Stimulated activated CD8-positive, alpha-beta memory T cell treated with anti-CD3 and anti-CD28 coated beads, Interleukin-12 subunit alpha, Interleukin-12 subunit beta, amount 100 ng/mL, for 1 hour (primary cell): ENCODE measurements around the gene ANKRD52.
"Not testable (repeated sequence)": the region's sequence is repeated elsewhere in the genome, so short reads cannot be mapped to it uniquely, and the experiment has no call there.

ENCODE experiments used
- DNase-seq: peaks from one replicate; pipeline ENCODE4 v3.0.0-alpha.2; 2020; ENCODE audit warnings: low read depth

The ANKRD52 gene

DNA sequence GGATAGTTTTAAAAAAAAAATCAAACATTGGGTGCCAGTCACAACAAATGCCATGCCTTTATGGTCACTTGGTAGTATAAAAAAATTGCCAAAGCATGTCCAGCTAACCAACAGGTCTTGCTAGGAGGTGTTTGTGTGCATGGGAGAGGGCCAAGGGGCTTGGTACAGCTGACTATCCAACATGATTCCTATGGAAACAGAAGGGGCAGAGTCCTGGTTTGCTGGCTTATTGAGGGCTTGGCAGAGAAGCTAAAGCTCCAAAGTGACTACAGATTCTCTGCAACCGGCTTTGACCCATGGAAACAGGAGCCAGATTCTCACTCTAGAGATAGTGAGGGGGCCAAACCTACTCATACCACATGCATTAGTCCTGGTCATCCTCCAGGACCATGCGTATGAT lies 14.3 kb upstream of the ANKRD52 start:
- not testable (repeated sequence) for DNase-seq

DNA sequence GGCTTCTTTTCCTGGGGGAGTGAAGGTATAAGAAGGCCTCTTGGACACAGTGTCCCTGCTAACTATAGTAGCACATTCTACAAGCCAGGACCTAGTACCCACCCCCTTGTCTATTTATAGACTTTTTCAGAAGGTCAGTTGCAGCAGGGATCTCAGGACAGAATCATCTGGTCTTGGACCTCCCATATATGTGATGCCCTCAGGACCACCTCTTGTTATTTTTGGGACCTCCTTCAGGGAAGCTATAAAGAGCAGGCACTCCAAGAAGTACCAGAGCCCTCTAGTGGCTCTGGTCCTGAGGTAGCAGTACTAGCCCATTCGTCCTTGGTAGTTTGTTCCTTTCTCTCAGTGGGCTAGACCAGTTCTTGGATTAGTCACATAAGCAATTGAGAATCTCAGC lies 12.8 kb upstream of the ANKRD52 start:
- DNase-seq, result no peak

DNA sequence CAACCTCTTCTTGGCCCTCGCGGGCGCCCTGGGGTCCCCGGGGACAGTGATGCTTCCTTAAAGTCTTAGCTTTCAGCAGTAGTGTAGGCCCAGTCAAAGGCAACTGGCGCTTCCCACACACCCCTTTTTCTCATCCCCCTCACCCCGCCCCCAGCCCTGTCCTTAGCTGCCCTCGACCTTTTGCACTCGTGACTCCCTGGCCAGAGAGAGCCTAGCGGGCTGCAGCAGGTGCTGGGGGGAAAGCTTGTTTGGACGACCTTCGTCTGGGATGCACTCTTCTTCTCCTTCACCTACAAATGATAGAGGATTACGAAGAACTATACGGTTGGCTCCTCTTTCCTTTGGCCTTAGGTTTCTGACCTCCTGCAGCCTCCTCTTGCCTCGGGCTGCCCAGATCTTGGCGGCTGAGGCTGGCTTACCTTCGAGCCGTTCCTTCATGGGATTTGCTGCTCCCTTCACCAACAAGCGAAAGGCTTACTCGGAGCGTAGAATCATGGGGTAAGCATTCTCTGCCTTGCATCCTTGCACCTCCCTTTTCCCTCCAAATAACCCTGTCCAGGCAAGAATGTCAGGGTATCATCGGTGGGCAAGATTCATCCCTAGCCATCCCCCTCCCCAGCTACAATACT lies 9.4 kb upstream of the ANKRD52 start:
- DNase-seq, result no peak

DNA sequence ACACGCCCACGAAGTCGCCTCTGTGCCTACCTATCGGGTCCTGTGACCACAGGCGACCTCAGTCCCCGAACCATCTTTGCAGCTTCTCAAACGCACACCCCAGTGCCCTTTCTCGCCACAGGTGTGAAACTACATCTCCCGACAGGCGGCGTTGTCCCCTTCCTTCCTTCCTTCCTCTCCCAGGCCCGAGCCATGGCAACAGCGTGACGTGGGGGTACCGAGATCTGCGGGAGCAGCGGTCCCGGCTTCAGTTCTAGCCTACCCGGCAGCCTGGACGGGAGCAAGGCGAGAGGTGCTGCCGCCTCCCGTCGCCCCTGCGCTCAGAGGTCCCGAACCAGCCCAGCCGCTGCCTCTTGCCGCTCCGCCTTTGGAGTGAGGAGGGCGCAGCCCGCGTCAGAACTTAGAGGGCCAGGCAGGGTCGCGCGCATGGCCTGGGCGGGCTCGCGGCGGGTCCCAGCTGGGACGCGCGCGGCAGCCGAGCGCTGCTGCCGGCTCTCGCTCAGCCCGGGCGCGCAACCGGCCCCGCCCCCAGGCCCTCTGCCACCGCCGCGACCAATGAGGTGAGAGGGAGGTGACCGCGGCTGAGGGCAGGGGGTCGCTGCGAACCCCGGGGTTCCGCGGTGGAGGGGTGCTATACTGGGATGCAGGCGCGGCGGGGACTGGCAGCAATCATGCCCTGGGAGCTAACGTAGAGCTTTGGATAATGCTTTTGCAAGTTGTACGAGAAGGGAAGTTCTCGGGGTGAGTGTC lies 8.7 kb upstream of the ANKRD52 start, which contains the start of gene COQ10A:
COQ10A (plus strand) TSS at position 250 of the 750 bp plus-strand sequence; CDS start at position 427, 177 bp downstream.
- peak; percentile 86 for DNase-seq

DNA sequence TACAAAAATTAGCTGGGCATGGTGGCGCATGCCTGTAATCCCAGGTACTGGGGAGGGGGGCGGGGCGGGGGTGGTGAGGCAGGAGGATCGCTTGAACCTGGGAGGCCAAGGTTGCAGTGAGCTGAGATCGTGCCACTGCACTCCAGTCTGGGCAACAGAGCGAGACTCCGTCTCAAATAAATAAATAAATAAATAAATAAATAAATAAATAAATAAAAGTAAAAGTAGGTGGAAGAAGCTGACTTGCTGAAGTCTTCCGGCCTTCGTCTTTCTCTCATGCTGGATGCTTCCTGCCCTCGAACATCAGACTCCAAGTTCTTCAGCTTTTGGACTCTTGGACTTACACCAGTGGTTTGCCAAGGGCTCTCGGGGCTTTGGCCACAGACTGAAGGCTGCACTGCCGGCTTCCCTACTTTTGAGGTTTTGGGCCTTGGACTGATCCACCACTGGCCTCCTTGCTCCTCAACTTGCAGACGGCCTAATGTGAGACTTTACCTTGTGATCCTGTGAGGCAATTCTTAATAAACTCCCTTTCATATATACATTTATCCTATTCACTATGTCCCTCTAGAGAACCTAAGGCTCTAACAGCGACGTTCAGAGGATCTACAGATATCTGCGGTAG lies 8.0 kb upstream of the ANKRD52 start:
- DNase-seq, result not testable (repeated sequence)

DNA sequence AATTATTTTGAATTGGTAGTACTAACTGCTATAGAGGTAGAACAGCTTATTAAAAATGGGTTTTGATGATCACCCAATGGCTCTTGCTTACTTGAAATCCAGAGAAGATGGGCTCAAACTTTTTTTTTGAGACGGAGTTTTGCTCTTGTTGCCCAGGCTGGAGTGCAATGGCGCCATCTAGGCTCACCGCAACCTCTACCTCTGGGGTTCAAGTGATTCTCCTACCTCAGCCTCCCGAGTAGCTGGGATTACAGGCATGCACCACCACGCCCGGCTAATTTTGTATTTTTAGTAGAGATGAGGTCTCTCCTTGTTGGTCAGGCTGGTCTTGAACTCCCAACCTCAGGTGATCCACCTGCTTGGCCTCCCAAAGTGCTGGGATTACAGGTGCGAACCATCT lies 4.8 kb upstream of the ANKRD52 start:
- DNase-seq, result not testable (repeated sequence)

DNA sequence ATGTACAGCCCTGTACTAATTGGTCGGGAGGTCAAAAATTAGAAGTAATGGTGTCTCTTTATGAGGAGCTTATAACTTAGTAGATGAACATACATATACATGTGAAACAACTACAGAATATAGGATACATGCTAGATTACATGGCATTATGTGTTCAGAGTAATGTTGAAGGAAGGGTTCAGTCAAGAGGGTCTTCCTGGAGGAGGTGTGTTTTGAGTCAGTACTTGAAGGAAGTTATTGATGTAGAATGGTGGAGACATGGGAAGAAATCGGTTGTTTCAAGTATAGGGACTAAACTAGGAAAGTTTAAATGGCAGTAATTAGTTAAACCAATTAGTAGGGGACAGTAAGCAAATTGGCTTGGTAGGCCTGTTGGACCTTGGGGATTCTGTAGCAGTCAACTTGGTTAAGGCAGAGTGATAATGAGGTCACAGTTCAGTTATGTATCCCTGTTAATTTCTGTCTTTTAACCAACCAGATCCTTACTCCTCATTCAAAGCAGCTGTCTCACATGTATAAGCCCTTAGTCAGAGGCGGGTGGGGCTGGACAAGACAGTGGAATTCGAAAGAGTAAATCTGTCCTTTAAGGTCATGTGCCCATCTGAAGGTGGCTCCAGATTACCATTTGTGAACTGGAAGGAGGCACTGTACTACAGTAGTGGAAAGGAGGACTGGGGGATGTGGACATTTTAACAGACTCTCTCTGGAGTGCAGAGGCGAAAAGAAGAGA lies 3.5 kb upstream of the ANKRD52 start:
- no peak for DNase-seq

DNA sequence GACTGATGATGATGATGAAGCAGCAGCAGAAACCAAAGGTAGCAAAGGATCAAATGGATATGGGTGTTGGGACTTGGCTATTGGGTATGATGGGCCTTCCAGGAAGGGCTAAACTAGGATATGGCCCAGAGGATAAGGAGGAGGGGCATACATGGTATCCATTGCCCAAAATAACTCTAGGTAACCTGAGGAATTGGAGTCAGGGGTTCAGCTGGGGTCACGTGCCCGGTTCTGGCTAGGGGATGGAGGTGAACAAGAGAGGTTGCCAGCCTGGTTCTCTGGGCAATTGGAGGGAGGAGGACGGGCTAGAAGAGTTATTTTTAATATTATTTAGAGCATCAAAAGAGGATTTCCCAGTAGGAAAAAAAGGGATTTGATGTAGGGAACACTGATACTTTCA lies 2.7 kb upstream of the ANKRD52 start:
- no peak for DNase-seq

DNA sequence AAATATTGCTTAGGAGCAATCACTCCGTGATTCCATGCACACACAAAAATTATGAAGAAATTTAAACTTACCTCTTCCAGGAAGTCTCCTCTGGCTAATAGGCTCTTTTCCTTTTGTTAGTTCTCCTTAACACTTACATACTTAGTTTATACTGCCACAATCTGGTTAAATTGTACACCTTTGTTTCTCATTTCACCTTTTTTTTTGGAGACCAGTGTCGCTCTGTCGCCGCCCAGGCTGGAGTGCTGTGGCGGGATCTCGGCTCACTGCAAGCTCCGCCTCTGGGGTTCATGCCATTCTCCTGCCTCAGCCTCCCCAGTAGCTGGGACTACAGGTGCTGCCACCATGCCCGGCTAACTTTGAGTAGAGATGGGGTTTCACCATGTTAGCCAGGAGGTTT lies 2.2 kb upstream of the ANKRD52 start:
- DNase-seq, result no peak

DNA sequence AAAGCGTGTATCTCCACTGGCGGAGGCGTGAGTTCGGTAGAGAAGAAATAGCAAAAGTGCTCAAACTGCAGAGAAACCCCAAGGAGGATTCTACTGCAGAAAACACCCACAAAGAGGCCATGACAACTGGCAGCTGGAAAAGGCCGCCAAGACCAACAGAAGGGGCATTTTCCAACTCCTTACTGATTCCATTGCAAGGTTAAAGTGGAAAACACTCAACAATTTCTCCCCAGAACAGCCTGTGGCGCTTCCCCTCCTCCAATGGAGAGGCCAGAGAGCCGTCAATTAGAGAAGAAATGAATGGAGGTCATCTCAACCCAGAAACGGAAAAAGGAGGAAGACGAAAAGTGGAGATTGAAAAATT lies 618 bp upstream of the ANKRD52 start:
- DNase-seq, result no peak

DNA sequence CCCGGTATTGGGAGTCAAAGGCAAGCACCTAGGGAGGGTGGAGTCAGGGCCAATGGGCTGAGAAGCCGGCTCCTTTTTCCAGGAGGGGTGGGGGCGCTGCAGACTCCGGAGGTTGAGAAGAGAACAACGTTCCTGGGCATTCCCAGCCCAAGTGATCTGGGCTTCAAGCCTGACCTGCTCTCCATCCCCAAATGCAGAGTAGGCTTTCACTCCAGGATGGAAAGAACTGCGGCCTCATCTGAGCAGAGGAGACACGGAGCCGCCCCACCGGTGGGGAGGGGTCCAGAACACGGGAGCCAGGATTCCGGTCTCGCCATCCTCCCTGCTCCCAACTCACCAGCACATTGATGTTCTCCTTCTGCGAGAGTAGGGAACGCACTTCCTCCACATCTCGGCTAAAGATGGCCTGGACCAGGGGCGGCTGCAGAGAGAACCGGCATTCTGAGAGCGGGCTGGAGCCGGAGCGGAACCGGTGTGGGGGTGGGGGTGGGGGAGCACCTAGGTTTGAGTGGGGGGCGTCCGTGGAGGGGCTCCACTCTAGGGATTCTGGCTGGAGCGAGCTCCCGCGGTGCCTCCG lies 605 bp downstream of the ANKRD52 start:
- no peak for DNase-seq

DNA sequence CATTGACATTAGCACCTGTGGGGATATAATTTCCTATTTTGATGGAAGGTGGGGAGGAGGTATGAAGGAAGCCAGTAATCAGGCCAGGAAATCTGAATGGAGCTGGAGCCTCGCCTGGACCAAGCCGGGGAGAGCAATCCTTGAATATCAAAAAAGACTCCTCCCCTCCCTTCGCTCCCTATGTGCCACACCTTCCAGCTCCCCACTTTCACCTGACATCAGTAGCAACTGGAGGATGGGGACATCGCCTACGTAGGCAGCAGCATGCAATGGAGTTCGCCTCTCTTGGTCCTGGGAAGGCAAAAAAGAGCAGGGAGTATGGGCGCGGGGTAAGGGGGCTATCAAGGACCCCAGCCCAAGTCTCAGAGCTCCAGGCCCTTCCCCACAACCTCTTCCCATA lies 1.1 kb downstream of the ANKRD52 start:
- no peak for DNase-seq

DNA sequence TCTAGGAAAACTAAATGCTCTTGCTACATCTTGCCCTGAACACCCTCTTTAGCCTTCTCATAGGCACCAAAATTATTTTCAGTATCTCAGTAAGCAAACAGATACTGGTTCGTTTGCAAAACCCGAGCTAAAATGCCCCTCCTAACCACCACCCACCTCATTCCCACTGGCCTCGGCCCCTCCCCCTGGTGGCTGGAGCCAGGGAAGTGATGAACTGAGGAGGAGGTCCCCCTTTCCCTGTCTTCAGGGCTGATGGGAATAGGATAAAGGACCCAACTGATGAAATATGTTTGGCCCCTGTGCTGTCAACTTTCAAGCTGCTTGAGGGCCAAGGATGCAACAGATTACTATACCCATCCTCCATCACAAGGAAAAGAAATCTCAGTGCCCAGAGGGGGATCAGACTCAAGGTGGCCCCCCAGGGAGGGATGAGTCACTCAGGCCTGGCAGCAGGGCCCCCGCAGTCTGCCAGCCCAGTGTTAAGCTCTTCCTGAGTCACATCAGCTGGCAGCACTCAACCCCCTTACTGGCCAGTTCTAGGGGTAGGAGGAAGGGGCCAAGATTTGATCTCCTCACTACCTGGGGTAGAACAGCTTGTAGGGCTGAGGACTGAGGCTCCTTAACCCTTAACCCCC lies 1.7 kb downstream of the ANKRD52 start:
- DNase-seq, result no peak

DNA sequence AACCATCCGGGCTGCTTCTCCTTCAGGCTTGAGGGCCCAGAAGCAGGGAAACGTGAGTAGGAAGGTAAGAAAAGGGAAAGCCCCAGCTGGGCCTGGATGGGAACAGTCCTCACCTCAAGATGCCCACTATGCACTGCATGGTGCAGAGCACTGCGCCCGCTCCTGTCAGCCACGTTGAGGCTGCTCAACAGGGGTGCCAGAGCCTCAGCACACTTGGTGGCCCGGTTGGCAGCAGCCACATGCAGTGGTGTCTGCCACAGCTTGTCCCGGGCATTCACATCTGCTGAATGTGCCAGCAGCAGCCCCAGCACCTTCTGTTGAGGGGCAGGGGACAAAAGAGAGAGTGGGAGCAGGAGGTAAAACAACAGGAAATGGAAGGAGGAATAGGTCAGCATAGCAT lies 2.5 kb downstream of the ANKRD52 start:
- no peak for DNase-seq

DNA sequence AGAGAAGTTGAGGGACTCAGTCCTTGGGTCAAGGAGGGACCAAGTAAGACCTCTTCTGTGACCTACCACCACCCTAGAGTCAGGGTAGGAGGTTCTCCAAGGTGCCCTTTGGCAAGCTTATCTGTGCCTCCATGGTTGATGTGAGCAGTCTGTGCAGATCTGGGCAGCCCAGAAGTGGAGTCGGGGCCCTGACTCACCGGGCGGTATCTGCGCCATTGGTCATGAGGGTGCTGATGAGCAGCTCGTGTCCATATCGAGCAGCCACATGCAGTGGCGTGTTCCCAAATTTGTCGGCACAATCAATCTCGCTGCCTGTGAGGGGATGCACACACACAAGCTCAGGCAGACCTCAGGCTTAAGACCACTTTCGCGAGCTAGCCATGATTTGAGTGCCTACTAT lies 5.1 kb downstream of the ANKRD52 start:
- DNase-seq, result no peak

DNA sequence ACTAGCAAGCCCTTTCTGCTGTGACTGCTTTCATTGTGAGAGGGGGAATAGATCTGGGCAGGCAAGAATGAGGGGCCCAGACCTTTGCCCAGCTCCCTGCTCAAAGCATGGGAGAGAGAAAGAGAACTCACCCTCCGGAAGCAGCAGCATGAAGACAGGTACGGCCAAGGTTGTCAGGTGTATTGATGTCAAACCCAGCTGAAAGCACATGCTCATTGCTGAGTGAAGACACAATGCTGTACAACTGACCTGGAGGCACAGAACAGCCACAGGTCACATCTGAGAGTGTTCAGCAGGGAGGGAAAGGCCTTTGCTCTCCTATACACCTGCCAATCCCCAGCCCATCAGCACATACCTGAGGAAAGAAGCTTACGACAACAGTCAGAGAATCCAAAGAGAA lies 5.5 kb downstream of the ANKRD52 start:
- no peak for DNase-seq

DNA sequence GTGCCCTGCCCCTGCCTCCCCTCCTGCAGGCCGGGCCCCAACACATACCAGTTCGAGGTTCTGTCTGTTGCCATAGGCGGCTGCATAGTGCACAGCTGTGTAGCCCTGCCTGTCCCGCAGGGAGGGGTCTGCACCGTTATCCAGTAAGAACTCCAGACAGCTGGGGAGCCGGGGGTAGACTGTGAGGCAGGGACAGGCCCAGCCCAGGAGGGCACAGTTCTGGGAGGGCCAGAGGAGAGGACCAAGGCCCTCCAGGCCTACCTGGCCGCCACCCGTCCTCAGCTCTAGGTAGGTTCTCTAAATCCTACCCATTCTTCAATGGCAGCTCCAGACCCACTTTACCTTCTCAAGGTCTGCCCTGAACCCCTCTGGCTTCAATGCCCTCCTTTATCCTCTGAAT lies 9.5 kb downstream of the ANKRD52 start:
- DNase-seq, result no peak

DNA sequence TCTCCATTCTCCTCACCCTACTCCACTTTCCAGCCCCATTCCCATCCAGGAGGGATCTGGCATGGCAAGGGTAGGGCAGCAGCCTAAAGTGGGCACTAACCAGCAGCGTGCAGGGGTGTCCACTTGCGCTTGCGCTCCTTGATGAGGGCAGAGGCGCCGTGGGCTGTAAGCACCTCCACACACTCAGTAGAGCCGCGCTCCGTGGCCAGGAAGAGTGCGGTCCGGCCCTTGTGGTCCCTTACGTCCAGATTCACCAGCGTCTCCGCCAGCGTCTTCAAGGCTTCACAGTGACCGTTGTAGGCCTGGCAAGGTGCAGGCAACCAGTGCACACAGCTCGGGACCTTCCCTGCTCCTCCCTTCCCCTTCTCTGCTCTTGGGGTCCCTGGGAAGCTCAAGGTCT lies 10.3 kb downstream of the ANKRD52 start:
- DNase-seq, result no peak

DNA sequence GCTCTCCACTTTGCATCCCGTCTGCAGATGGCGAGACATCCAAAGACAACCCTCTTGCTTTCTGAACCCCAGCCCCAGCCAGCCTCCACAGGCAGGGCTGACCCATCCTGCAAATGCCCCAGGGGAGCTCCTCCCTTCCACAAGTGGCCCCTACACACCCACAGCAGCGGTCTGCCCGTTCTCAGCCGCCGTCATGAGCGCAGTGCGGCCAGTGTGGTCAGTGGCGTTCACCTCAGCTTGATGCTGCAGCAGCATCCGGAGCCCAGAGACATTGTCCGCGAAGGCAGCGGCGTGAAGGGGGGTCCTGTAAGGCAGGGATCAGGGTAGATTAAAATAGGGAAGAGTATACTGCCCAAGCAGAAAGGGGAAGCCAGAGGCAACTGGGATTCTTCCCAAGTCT lies 13.7 kb downstream of the ANKRD52 start:
- no peak for DNase-seq

DNA sequence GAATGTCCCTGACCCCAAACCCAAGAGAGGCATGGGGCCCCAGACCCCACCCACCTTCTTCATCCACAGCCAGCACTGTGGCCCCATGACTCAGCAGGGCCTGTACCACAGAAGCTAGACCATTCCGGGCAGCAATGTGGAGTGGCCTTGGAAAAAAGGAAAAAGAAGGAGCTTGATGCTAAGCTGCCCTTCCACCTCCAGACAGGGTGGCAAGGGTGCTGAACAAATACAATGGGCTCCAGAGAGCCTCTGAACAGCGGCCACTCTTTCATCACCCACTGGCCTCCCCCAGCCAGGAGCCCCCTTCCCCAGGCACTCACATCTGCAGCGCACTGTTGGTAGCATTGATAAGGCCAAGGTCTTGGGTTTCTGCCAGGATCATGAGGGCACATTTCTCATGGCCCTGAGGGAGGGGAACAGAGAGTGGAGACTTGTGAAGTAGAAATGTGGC lies 14.4 kb downstream of the ANKRD52 start:
- no peak for DNase-seq

DNA sequence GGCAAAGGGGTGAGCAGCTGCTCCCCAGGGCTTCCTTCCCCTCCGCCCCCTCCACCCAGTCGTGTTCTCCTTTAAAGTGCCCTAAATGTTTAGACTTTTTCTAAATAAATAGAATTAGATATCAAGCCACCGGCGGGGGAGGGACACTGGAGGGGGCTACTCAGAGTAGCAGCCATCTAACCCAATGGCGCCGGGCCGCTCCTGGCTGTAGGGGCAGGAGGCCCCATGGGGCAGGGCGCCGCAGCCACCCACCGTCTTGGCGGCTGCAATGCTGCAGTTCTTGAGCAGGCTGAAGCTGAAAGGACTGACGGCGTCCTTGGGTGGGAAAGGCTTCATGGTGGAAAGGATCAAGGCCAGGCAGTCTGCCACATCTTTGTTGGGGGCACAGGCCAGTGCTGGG lies 15.2 kb downstream of the ANKRD52 start:
- no peak for DNase-seq
